ENCODE measurements around the gene ZNF22.

ZNF22 gene

DNA sequence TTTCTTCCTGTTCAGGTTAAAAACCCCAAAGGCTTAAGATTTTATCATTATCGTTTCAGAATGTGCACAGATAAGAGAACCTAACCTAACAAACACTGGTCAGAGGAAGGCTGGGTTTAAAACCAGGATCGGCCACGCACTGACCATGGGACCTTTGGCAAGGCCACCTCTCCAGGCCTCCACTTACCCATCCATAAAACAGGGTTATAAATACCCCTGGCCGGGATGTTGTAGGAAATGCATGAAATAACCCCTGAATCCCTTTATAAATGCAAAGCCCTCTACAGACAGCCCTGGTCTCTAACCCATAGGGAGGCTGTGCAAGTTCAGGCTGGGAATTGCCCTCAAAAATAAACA, 22.5 kb upstream of the ZNF22 start:
- DNase-seq = no peak

GRCh38 chr10:44978570-44979280, 22.0 kb upstream of the ZNF22 start, which contains the start of gene DEPP1:
TSS of gene DEPP1 (minus strand) at chr10:44978809. CDS start at chr10:44978030, 779 bp downstream.
- peak; percentile 95 for DNase-seq

GRCh38 chr10:44979281-44980191, 21.2 kb upstream of the ZNF22 start:
- DNase-seq = peak; percentile 67

DNA sequence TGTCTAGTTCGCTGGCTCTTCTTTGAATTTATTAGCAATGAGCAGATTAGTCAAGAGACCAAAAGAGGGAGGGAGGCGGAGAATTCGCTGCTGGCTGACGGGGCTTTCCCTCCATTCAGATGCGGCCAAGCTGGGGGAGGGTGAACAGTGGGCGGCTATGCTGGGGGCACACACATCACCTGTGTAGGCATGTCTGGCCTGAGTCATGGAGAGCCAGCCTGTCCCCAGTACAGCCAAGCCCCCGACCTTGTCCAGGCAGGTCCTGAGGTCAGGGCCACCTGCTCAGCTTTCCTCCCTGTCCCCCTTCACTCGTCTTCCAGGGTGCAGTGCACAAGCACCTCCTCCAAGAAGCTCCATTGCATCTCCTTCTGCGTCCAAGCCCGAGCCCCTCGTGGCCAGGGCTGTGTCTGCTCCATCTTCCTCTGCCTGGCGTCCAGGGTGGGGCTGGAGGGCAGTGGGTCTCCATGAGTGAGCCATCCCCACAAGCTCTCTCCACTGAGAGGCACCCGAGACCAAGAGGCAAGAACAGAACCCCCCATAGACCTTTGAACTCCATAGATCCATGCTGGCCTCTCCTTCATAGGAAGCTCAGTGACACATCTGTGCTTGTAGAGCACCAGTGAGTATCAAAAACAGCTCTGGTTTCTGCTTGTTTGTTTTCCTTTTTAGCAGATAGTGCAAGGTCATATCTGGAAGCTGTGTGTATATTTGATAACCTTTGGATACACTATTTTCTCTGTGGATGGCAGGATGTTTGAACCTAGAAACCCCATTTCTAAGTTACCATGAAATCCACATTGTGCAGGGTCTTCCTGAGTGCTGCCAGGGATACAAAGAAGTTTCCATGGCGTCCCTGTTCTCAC, 20.2 kb upstream of the ZNF22 start:
- no peak for DNase-seq

GRCh38 chr10:44981172-44982113, 19.3 kb upstream of the ZNF22 start:
- no peak for DNase-seq

DNA sequence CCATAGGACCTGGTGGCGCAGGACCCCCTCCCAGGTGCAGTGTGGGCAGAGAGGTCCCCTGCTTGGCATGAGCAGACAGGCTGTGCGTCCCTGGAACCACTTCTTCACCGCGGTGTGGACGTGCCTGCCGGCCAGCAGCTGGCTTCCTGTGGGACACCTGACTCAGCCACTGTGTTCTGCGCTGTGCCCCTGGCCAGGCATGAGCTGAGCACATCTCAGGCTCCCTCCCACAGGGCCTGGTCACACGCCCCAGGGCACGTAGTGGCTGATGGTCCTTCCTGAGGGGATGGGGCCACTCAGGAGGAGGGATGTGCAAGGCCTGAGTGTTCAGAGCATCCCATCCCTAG, 18.6 kb upstream of the ZNF22 start:
- DNase-seq = no peak

DNA sequence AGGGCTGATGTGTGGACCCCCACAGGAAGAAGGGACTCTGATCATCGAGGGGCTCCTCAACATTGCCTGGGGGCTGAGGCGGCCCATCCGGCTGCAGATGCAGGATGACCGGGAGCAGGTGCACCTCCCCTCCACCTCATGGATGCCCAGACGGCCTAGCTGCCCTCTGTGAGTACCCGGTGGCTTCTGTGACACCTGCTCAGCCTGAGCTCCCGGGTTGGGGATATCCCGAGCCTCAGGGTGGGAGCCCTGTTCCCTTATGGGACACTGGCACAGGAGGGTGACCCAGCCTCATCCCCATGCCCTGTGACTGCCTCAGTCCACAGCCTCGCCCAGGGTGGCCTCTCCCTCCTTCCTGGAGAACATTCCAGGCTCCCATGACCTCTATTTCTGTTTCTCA, 18.2 kb upstream of the ZNF22 start:
- DNase-seq = no peak

- no peak for DNase-seq
These were observed 17.4 kb upstream of the ZNF22 start for GRCh38 chr10:44983066-44983894.

DNA sequence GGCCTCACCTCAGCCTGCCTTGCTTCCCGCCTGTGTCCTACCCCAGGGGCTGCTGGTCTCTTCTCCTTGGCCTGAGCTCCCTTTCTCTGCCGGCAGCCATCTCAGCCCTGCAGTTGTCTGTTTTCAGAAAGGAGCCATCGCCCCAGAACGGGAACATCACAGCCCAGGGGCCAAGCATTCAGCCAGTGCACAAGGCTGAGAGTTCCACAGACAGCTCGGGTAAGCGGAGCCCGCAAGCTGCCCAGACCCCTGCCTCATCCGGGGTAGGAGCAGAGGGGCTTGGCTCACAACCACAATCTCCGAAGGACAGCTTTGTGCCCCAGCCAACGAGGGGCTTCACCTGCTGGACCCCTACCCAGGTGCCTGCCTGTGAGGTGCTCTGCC, 16.8 kb upstream of the ZNF22 start:
- no peak for DNase-seq

GRCh38 chr10:44984671-44985101, 16.0 kb upstream of the ZNF22 start:
- no peak for DNase-seq

- no peak for DNase-seq
These were observed 15.5 kb upstream of the ZNF22 start for GRCh38 chr10:44985175-44985681.

DNA sequence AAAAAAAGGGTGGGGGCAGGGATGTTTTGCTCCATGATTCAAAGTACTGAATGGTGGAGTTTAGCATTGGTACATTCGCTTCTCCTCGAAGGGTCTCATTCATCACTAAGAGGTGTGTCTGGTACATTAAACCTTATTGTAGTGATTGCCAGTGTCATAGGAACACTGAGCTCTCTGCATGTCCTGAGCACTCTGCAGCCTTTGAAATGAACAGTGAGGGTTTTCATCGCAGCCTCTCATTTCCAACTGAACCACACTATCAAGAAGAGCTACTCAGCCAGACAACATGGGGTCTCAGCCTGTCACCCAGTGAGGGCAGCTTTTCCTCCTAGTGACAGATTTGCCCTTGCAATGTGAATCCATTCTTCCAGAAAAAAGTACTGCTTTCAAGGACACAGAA, 14.5 kb upstream of the ZNF22 start:
- no peak for DNase-seq

DNA sequence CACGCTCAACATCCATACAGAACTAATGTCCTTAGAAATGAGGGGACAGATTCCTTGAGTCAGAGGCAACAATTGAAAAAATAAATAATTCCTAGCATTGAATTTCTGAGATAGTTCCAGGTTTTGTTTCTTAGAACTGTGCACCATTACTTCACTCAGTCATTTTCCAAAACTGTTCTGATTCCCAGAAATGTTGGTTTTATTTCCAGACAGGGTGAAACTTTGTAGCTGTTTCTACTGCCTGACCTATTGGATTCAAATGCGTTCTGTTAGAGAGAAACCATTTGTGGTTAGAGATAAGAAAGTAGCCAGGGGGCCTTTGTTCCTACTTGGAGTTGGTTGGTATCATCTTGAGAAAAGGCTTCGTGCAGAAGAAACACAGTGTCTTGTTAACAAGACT, 14.1 kb upstream of the ZNF22 start:
- DNase-seq = no peak

DNA sequence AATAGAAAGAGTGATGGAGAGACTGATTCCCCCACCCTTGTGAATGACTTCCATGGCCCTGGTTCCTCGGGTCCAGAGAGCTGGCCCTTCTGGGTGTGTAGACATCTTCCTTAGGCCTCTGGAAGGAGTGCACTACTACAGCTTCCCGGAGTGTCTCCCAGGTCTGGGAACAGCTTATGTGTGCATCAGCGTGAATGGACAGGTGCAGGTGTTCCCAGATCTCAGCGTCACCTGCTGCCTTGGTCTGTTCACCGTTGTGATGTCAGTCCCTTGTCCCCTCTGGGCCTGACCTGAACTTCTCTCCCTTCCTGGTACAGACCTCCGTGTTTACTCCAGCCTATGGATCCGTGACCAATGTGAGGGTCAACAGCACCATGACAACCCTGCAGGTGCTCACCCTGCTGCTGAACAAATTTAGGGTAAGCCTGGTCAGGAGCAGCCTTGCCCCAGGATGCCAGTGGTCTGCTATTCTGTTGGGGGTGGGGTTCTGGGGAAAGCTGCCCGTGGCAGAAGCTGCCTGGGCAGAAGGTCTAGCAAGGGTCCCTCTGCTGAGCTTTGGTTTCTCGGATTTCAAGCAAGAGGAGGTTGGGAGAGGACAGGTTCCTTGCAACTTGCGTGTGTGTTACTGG, 11.7 kb upstream of the ZNF22 start:
- DNase-seq = no peak

GRCh38 chr10:44989597-44990301, 11.0 kb upstream of the ZNF22 start:
- DNase-seq = peak; percentile 47

- DNase-seq = peak; percentile 52
These were observed 10.4 kb upstream of the ZNF22 start for GRCh38 chr10:44990302-44990655.

DNA sequence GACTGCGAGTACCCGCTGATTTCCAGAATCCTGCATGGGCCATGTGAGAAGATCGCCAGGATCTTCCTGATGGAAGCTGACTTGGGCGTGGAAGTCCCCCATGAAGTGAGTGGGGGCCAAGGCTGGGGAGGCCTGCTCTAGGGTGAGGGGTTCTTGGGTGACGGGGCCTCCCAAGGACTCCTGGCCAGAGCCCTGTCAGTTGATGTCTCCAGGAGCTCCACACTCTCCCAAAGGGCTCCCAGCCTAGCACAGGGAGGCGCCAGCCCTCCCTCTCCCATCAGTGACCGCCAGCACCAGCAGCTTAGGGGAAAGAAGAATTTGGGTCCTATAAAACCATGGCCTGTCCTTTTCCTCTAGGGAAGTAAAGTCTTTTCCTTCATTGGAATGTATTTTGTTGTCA, 9.8 kb upstream of the ZNF22 start:
- DNase-seq = no peak

DNA sequence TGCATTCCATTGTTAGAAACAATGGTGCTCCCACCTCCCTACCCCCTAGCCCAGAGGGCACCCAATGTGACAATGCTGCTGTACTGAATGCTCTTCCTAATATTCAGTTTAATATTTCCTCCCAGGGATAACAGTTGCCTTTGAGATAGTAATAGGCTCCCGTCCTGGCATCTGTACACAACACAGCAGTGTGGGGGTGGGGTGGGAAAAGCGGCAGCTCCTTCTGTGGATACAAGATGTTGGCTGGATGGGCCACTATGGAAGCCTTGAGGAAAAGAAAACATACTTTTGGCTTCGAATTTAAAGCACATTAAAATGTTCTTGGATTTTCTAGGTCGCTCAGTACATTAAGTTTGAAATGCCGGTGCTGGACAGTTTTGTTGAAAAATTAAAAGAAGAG, 9.2 kb upstream of the ZNF22 start:
- DNase-seq = no peak

DNA sequence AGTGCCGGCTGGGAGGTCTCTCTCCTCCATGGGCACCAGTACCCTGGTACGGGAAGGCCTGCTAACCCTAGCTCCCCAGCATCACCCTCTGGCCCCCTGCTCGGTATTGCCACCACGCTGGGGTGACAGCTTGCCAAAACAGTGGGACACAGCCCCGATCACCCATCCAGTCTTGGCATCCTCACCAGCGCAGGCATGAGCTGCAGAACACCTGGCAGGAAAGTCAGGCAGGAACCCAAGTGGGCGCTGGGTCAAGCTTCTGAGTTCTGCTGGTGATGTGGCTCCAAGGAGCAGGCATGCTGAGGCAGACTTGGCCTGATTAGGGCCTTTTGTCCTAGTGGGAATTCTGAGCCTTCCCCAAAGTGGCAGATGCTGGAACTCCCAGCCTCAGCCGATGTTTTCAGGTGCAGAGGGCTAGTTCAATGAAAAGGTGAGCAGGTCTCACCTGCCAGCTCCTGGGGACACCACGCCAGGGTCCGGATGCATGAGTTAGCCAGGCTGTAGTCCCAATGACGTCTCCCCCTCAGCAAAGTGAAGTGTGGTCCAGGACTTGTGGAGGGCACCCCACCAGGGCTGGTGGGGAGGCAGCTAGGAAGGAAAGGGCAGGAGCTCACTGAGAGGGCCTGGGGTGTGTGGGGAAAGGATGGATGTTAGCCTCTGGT, 8.5 kb upstream of the ZNF22 start:
- no peak for DNase-seq
